ENCODE results near the gene PELI2.

GRCh38 chr14:56099081-56099797 is 19.0 kb upstream of the PELI2 start:
- TF ChIP-seq CTCF (IDR thresholded peaks at IDR 0.05) (no peak), POLR2A (IDR thresholded peaks at IDR 0.05) (no peak)

Data from lower leg skin (tissue), 3 donors.